Activated effector memory CD4-positive, alpha-beta T cell treated with anti-CD3 and anti-CD28 coated beads, Interleukin-2, amount 50 U/mL, for 16 hours (primary cell): ENCODE results near the gene NUDT19.
A peak's percentile ranks its signal among the peaks of the same experiment; 100 is the strongest.
"Not testable (repeated sequence)": the region's sequence is repeated elsewhere in the genome, so short reads cannot be mapped to it uniquely, and the experiment has no call there.

Source experiments
- DNase-seq: peaks from one replicate; pipeline ENCODE4 v3.0.0-alpha.2; 2020

The NUDT19 gene

GRCh38 chr19:32675720-32676185, 15.9 kb upstream of the NUDT19 start, which contains the start of gene RGS9BP:
TSS of gene RGS9BP (plus strand) at chr19:32675848. CDS start at chr19:32676264, 416 bp downstream.
- DNase-seq, result peak; percentile 89

- DNase-seq, result peak; percentile 71
These were observed 15.3 kb upstream of the NUDT19 start for GRCh38 chr19:32676186-32676894.

- no peak for DNase-seq
These were observed 14.7 kb upstream of the NUDT19 start for GRCh38 chr19:32676895-32677359.

GRCh38 chr19:32677657-32678056, 14.0 kb upstream of the NUDT19 start:
- no peak for DNase-seq

GRCh38 chr19:32680986-32681385, 10.6 kb upstream of the NUDT19 start:
- DNase-seq, result no peak

- DNase-seq, result no peak
These were observed 9.3 kb upstream of the NUDT19 start for GRCh38 chr19:32682317-32682716.

- DNase-seq, result no peak
These were observed 4.7 kb upstream of the NUDT19 start for GRCh38 chr19:32686847-32687475.

- DNase-seq, result no peak
These were observed 3.9 kb upstream of the NUDT19 start for GRCh38 chr19:32687681-32688080.

GRCh38 chr19:32688311-32688710, 3.3 kb upstream of the NUDT19 start:
- no peak for DNase-seq

- peak; percentile 85 for DNase-seq
These were observed 518 bp downstream of the NUDT19 start for GRCh38 chr19:32691952-32692726.

- no peak for DNase-seq
These were observed 1.1 kb downstream of the NUDT19 start for GRCh38 chr19:32692727-32693061.

GRCh38 chr19:32693151-32694108, 1.8 kb downstream of the NUDT19 start:
- not testable (repeated sequence) for DNase-seq

GRCh38 chr19:32694316-32694715, 2.7 kb downstream of the NUDT19 start:
- DNase-seq, result not testable (repeated sequence)

- DNase-seq, result not testable (repeated sequence)
These were observed 3.2 kb downstream of the NUDT19 start for GRCh38 chr19:32694851-32695250.

GRCh38 chr19:32695506-32695905, 3.9 kb downstream of the NUDT19 start:
- DNase-seq, result not testable (repeated sequence)

- not testable (repeated sequence) for DNase-seq
These were observed 5.2 kb downstream of the NUDT19 start for GRCh38 chr19:32696771-32697170.

- not testable (repeated sequence) for DNase-seq
These were observed 8.5 kb downstream of the NUDT19 start for GRCh38 chr19:32700129-32700528.

GRCh38 chr19:32702010-32702409, 10.4 kb downstream of the NUDT19 start:
- DNase-seq, result no peak

GRCh38 chr19:32704006-32704405, 12.4 kb downstream of the NUDT19 start:
- not testable (repeated sequence) for DNase-seq

GRCh38 chr19:32708457-32708856, 16.8 kb downstream of the NUDT19 start:
- DNase-seq, result peak; percentile 68

- no peak for DNase-seq
These were observed 17.4 kb downstream of the NUDT19 start for GRCh38 chr19:32709032-32709431.

- DNase-seq, result no peak
These were observed 20.1 kb downstream of the NUDT19 start for GRCh38 chr19:32711747-32712146.
